Measurements from ENCODE around the gene CLEC1A.

The CLEC1A gene

DNA sequence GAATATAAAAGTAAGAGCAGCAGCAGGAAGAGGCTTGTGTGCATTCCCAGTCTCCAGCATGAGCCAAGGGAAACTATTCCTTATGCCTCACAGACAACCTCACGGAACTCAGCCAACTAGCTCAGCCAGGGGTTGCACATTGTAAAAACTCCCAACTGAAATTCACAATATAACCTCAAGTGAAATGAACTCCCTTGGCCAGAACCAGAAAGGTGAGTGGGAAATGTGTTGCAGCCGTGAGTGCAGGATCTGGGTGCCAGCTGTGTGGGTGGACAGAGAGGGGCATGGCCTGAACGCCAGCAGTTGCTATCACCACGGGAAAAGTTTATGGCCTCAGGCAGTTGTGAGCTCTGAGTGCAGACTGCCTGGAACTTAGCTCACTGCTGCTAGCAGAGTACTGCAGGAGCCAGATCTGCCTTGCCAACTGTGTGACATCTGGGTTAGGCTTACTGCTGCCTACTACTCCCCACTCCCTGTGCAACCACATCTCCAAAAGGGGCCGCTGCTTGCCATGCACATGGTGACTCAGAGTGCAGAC, 2.3 kb upstream of the CLEC1A start:
- DNase-seq = peak in 2 of 14 donors; percentile 7 to 15

DNA sequence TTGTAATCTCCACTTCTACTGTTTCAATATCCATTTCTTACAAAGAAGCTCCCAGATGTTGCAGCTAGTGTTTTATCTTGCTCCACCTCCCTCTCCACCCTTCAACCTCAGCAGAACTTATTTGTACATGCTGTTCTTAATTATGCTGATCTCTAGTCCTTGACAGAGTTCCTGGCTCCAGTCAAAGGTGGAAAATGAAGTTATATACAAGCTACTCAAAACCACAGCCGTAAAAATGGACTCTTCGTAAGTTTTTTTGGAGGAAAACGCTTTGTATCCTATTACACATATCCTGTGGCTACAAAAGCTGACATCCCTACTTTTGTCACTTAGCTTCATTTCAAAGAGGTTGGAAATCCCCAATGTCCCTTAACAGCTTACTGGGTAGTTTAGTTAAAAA, 1.3 kb downstream of the CLEC1A start:
- no peak for DNase-seq

DNA sequence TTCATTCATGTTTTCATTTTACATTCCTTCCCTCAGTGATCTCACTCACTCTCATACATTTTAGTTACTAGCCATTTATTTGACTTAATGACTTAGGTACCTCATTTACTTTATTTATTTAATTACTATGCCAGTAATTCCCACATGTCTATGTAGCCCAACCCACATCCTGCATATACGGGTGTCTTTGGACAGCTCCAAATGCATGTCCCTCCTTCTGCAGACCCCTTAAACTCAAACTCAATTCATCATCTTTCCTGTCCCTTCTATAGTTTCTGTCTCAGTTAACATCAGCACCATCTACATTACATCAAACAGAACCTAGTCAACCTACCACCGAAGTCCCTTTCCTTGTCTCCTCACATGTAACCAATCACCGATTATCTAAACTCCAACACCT, 2.8 kb downstream of the CLEC1A start:
- no peak for DNase-seq

DNA sequence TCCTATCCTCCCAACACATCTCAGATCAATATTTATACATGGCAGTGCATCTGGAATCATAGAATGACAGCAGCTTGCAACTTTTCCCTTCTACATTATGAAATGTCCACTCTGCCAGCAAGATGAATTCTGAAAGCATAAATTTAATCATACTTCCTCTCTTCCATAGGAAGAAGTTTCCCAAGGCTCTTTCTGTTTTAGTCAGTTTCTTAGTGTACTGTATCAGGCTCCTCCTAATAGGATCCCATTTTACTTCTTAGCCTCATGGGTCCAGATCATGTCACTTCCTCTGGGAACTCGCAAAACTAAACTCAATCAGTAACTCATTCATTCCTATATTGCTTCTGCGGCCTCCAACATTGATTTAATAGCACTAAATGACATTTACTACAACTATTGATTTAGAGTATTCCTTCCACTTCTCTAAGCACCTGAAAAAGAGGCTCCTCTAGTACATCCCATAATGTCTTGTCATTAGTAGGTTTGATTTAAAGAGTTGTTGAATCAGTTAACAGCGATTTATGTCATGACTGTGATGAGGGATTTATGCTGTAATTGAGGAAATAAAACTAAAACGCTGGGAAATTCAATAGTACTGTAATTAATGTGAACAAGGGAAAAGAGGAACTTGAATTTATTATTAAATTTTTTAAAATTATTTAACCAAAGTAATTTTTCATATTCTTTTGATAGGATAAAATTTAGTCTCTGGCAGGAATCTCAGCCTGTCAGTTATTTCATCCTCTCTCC, 4.0 kb downstream of the CLEC1A start:
- no peak for DNase-seq

DNA sequence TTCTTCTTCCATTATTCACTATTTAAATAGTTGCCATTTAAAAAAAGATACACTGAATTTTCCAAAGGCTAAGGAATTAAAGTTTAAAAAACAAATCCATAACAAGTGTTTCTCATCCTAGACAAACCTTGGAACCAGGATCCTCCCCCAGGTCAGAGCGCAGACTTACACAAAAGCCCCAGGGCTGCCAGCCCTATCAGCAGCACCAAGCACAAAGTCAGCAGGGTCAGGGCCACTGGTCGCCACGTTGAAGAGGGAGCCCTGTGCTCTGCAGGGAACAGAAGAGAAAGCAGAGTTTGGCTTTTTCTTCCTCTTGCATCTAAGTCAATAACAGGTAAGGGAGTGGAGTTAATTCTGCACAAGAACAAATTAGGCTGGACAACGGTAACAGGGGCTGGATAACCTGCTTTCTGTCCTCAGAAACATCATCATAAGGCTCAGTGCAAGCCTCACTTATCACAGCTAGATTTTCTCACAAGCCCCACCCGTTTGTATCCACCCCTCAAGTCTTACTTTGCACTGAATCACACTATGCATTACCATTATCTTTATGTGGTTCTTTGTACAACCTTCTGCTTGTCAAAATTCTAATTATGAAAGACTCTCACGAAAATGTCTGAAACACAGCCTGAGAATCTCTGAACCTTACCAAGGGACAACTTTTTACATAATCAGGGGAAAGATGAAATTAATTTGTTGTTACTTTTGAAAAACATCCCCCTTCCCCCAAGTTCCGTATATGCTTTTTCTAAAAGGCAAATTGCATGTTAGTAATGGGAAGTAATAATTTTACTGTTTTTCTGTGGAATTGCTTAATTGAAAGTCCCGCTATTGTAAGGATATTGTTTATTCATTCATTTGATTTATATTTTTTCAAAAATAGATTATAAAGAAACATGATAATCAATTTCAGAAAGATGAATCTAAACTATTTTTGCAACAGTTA, 9.6 kb downstream of the CLEC1A start:
- no peak for DNase-seq

DNA sequence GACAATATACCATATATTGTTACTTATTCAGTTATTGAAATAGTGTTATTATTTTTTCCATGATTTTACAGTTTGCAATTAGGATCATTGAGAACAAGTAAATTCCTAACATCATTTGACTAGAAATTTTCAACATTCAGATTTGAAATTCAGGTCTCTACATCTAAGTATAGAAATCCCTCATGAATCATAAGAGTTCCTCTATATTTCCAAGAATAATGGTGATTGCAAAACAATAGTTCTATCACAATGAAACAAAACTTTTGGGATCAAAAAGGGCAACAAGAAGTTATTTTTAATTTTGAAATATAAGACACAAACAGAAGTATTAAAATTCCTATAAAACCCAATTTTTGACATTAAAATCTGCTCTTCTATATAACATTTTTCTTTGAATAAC, 10.8 kb downstream of the CLEC1A start:
- DNase-seq = no peak

DNA sequence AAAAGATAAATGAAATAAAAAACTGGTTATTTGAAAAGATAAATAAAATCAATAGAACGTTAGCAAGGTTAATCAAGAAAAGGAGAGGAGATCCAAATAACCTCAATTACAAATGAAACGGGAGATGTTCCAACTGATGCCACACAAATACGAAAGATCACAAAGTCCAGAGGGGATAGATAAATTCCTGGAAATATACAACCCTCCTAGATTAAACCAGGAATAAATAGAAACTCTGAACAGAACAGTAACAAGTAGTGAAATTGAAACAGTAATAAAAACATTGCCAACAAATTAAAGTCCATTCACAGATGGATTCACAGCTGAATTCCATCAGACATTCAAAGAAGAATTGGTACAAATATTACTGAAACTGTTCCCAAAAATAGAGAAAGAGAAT, 12.4 kb downstream of the CLEC1A start:
- DNase-seq = no peak

DNA sequence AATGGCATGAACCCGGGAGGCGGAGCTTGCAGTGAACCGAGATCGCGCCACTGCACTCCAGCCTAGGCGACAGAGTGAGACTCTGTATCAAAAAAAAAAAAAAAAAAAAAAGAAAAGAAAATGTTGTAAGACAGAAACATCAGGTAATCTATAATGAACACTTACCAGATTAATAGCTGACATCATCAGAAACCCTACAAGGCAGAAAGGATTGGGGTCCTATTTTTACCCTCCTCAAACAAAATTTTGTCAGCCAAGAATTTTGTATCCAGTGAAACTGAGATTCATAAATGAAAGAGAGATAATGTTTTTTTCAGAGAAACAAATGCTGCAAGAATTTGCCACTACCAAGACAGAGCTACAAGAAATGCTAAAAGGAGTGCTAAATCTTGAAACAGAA, 14.1 kb downstream of the CLEC1A start:
- no peak for DNase-seq

DNA sequence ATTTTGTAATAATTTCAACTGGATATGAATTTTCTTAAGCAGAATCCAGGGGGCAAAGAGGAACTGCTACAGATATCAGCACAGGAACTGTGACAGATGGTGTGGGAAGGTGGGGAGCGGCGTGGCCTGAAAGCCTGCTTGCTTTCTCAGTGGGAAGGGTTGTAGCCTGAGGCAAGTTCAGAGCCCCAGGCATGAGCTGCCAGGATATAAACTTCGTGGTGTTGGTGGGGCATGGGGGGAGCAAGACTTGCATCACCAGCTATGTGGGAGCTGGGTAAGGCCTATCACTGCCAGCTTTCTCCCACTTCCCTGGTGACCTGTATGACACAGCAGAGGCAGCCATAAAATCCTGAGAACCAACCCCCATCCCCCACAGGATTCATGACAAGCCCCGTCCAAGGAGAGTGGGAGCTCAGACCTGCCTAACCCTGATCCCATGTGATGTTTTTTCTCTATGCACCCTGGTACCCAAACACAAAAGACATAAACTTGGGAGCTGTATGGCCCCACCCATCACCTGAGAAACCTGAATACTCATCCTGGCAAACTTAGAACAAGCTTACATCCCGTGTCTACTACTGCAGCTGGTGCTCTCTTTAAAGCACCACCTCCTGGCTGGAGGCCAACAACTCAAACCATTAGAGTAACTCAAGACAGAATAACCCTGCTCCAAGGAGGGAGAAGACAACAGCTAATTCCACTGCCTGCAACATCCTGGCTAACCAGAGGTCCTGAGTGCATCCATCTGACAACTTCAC, 16.5 kb downstream of the CLEC1A start:
- DNase-seq = no peak

DNA sequence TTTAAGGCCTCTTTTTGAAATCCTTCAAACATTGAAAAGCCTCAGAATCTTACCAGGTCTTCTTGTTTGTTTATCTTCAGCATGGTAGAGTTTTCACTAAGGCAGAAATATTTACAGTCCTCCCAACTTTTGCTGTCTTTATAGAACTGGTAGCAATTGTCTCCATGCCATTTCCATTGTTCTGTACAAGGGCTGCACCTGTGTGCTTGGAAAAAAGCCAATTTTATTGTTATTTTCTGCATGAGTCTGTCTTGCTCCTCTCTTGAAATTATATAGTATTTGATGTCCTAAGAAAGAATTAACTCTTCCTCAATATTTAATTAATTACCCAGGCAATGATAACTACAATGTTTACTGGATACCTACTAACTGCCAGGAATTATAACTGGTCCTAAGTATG, 23.3 kb downstream of the CLEC1A start:
- DNase-seq = no peak

DNA sequence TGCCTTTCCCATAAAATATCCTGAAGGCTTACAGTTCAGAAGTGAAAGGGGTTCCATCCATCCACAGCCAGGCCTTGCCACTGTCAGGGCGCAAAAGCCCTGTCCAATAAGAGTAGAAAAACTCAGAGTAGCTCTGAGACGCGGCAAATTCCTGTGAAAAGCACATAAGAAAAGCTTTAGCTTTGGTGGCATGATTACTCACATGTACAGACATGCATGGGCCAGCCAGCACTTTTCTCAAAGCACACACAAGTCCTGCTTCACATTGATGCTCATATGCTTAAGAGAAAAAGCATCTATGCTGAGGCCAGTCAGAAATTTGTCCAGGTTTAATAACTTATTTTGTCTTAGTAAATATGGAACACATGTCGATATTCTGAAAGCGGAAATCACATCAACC, 25.5 kb downstream of the CLEC1A start:
- DNase-seq = no peak

DNA sequence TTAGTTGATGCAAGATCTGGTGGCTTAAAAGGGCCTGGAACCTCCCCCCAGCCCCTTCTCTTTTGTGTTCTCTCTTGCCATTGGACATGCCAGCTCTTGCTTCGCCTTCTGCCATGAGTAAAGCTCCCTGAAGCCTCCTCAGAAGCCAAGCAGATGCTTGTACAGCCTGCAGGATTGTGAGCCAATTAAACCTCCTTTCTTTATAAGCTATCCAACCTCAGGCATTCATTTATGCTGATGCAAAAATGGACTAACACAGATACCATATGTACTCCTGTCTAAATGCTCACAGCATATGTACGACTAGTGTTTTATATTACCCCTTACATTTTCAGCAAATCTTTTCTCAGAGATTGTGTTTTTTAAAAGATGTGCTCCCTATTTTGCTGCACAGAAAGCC, 26.7 kb downstream of the CLEC1A start:
- no peak for DNase-seq

DNA sequence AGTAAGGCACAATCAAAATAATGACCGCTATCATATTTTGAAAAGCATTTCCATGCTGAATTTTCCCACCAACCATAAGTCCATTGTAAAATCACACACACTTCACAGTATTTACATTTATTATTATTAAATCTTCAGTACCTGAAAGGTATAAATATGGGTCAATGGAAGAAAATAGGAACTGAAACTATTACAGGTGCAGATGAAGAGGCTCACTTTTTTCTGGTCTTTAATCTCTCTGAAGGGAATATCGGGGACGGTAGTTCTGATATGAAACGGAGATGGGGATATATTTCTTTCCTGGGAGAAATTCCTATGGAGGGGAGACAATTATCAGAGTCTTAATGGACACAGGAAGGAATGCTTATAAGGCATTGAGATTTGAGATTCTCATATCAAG, 28.4 kb downstream of the CLEC1A start:
- DNase-seq = no peak

DNA sequence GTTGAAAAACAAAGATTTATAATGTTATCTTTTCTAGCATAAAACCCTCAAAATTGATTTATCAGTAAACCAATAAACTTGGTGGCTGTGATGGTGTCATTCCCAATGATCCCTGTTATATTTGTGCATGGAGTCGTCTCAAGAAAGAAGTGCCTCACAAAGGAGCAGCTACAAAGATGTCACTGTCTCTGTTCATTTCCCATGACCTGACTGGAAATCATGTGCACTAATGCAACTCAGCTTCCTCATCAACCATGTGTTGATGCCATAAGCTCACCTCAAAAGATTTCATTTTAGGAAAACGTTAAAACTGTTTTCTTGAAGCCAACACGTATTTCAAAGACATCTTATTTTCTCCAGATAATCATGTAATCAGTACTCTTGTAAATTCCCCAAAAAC, 28.8 kb downstream of the CLEC1A start:
- no peak for DNase-seq

DNA sequence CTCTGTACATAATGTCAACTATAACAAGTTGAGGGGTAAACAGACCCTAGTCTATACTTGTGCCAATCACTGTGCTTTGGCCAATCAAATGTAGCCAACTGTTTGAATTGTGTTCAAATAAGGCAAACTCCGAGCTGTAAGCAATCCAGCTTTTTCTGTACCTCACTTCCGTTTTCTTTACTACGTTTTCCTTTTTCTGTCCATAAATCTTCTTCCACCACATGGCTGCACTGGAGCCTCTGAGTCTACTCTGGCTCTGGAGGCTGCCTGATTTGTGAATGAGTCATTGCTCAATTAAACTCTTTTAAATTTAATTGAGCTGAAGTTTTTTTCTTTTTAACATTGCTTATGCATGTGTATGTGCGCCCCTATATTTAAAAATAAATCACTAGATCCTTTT, 29.7 kb downstream of the CLEC1A start:
- DNase-seq = no peak

DNA sequence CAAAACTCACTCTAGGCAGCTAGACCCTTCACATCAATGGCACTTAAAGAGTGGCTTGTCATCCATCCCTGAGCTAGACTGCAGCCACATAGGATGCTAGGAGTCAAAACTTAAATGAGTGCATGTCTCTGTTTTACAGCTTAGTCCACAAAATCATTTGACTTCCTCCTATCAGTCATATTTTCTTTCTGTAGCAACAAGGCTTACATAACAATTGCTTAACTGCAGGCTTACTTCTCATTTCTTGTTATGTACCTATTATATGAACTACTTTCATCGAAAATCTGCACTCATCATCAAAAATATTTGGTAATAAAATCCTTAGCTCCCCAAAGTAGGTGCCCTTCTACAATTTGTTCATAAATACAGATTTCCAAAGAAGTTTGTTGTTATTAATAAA, 30.1 kb downstream of the CLEC1A start:
- no peak for DNase-seq

DNA sequence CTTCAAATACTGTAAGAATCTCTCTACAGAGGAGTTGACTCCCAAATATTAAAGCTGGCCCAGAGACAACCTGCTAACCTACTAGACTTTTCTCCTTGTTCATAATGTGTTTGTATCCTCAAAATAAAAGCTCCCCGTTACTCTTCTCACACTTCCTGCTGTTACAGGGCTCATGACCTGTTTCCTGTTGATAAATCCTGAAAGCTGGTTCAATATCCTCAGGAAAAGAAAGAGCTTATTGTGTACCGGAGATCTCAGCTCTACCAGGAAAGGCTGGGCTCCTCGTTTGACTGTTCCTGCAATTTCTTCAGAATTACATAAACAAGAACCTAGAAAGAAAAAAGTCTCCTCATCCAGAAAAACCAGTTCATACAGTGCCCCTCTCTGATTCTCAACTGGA, 30.8 kb downstream of the CLEC1A start:
- no peak for DNase-seq

DNA sequence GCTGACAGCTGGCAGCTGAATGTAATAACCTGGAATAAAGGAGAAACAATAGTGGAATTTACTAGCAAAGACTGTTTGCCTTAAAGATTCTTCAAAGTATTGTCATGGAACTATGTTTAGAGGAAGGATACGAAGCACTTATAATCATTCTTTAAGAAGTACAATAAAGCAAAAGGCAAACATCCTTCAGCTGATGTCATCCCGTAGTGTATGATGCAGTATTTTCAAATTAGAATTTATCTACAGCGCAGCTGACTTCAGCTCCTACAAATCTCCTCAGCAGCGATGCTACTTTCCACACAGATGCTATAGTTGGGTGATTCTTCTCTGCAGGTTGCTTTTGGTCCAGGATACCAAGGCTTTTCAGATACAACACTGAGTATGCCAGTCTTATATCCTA, 31.5 kb downstream of the CLEC1A start:
- DNase-seq = no peak

DNA sequence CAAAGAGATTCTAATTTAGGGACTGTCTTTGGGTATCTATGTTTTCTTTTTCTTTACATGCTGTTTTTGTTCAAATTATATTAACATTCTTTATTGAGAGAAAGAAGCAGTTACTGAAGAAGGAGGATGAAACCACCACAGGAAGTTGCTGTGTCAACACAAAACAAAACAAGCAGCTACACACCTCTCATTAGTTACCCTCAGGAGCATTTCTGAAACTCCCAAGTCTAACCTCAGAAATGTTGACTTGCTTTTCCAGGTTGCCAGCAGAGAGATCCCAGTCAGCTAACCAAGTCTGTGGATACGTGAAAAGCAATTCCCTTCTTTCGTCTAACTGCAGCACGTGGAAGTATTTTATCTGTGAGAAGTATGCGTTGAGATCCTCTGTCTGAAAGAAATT, 33.5 kb downstream of the CLEC1A start:
- no peak for DNase-seq

DNA sequence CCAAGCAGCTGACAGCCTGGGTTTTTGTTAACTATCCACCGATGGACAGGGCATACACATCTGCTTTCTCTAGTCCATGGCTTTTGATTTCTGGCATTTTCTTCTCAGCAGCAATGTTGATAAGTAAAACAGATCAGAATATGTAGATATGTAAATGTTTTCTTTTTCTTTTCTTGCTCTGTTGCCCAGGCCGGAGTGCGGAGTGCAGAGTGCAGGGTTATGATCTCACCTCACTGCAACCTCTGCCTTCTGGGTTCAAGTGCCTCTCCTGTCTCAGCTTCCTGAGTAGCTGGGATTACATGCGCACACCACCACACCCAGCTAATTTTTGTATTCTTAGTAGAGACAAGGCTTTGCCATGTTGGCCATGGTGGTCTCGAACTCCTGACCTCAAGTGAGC, 40.4 kb downstream of the CLEC1A start:
- DNase-seq = no peak

DNA sequence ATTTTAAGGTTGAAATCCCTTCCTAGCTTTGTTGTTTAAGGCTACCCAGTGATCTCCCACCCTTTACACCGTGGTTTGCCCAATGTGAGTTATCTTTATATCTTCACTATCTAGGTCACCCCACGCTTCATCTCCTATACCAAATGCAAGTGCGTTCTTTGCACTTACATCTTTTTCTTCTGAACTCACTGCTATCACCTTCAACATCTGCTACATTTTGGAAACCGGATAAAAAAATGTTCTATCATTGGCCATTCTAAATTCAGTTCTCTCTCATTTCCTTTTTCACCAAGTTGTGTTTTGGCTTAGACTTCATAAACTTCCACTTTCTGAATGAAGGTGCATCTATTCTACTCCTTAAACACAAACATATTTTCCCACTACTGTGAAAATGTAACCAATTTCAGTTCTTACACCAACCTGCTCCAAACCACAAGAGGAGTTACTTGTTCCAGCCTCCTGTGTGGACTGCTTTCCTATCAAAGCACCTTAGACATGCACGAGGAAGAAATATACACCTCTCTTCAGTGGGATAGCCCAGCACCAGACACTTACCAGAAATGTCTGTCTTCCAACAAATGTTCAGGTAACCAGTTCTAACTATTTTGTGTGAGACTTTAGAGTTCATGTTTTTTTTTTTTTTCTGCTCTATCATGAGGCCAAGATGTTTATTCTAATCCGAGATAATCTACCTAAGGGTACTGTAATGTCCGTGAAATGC, 46.4 kb downstream of the CLEC1A start:
- no peak for DNase-seq

DNA sequence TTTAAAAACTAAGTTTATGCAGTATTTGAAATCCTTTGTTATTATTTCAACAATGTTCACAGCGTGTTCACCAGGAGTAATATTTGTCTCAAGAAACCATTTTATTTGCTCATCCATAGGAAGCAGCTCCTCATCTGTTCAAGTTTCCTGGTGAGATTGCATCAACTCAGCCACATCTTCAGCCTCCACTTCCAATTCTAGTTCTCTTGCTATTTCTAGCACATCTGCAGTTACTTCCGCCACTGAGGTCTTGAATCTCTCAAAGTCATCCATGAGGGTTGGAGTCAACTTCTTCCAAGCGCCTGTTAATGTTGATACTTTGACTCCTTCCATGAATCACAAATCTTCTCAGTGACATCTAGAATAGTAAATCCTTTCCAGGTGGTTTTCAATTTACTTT, 50.3 kb downstream of the CLEC1A start:
- no peak for DNase-seq

All from C1 segment of cervical spinal cord (tissue), 14 donors.